ENCODE measurements around the gene SMAD7. TPM values are rescaled to one million over a fixed set of nuclear protein-coding genes. Genes with fewer than 3 reads are reported as not detected.

Gene SMAD7
- total RNA-seq, 2 donors from 2014 or later = 14.9 to 21.7 TPM

DNA sequence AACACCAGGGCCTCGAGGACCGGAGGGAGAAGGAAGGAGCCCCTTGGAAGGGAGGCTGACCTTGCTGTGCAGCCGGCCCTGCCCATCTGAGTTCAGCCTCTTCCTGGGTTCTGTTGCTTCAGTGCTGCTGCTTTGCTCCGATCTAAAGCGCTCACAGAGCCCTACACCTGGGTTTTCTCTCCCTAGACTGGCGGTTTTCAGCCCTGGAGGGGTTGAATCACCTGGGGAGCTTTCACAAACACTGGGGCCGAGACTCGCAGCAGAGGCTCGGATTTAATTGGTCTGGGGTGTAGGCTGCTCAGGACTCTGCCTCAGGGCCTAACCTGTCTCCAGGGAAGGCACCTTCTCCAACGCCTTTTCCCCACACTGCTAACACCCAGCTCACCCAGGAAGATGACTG is 40.9 kb upstream of the SMAD7 start:
- no peaks in the 10 kb centered on the region for H3K36me3 Mint-ChIP-seq (ENCODE audit: insufficient read depth in 2 of 2)
- peaks cover 10% of the 10 kb centered on the region for H3K27me3 Mint-ChIP-seq (ENCODE audit: low read depth)
- H3K4me3 Mint-ChIP-seq = no peak overlapping the region
- DNase-seq (no peak), ATAC-seq (replicated peaks in 1 of 2) (no peak)
- H3K9me3 Mint-ChIP-seq = no peaks in the 10 kb centered on the region
- peaks cover 3% of the 10 kb centered on the region for H3K4me1 Mint-ChIP-seq (ENCODE audit: low read depth)
- no peak overlapping the region for H3K27ac Mint-ChIP-seq

DNA sequence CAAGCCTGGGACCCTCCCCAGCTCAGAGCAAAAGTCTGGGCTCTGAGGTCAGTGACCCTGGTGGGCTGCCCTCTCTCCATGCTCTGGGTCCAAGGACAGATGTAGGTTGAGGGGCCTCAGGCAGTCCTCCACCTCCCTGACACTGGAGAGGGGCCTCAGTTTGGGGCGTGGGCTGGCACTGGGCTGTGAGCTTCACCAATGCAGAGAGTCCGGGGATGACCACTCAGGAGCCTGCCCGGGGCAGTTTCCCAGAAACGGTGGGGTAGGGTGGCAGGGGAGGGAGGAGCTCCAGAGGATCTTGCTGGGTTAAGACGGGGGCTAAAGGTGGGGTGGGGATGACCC is 40.5 kb upstream of the SMAD7 start:
- peaks cover 10% of the 10 kb centered on the region for H3K27me3 Mint-ChIP-seq (ENCODE audit: low read depth)
- ATAC-seq (replicated peaks in 1 of 2) (no peak), DNase-seq (no peak)
- no peak overlapping the region for H3K4me3 Mint-ChIP-seq
- H3K4me1 Mint-ChIP-seq (ENCODE audit: low read depth) = no peaks in the 10 kb centered on the region
- no peaks in the 10 kb centered on the region for H3K36me3 Mint-ChIP-seq (ENCODE audit: insufficient read depth in 2 of 2)
- no peaks in the 10 kb centered on the region for H3K9me3 Mint-ChIP-seq
- no peak overlapping the region for H3K27ac Mint-ChIP-seq

DNA sequence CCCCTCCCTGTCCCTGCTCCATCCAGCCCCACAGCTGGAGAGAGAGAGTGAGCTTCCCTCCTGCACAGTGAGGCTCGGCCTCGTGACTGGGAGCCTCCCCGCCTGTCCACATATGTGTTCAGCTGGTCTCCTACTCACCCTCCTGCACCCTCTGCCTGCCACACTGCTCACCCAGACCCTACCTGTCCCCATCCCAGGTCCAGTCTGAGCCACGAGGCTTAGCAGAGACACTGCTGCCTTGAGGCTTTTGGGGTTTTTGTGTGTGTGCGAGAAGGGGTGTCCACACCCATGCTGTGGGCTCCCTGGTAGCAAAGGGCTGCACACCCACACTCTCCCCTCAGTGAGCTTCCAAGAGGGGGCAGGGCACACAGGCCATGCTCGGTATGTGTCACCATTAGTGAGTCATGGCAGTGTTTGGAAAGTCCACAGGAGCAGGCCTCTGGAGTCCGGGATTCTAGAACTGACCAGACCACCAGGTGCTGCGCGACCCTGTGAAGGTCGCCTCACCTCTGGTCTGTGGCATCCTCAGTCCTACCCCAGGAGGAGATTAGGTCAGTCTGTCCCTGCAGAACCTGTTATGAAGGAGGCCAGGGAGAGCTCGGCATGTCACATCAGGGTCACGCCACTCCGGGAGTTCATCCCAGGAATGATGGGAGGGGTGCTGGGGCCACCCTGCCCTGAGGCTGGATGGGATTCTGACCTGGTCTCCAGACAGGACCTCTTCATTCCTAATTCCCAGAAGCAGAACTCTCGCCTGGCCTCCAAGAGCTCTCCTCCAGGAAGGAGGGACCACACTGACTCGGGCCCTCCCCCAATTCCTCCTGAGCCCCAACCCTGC is 39.9 kb upstream of the SMAD7 start:
- no peaks in the 10 kb centered on the region for H3K9me3 Mint-ChIP-seq
- H3K27me3 Mint-ChIP-seq (ENCODE audit: low read depth) = peaks cover 10% of the 10 kb centered on the region
- H3K4me1 Mint-ChIP-seq (ENCODE audit: low read depth) = no peaks in the 10 kb centered on the region
- DNase-seq (no peak), ATAC-seq (replicated peaks in 1 of 2) (no peak)
- H3K27ac Mint-ChIP-seq = no peak overlapping the region
- H3K36me3 Mint-ChIP-seq (ENCODE audit: insufficient read depth in 2 of 2) = no peaks in the 10 kb centered on the region
- H3K4me3 Mint-ChIP-seq = no peak overlapping the region

DNA sequence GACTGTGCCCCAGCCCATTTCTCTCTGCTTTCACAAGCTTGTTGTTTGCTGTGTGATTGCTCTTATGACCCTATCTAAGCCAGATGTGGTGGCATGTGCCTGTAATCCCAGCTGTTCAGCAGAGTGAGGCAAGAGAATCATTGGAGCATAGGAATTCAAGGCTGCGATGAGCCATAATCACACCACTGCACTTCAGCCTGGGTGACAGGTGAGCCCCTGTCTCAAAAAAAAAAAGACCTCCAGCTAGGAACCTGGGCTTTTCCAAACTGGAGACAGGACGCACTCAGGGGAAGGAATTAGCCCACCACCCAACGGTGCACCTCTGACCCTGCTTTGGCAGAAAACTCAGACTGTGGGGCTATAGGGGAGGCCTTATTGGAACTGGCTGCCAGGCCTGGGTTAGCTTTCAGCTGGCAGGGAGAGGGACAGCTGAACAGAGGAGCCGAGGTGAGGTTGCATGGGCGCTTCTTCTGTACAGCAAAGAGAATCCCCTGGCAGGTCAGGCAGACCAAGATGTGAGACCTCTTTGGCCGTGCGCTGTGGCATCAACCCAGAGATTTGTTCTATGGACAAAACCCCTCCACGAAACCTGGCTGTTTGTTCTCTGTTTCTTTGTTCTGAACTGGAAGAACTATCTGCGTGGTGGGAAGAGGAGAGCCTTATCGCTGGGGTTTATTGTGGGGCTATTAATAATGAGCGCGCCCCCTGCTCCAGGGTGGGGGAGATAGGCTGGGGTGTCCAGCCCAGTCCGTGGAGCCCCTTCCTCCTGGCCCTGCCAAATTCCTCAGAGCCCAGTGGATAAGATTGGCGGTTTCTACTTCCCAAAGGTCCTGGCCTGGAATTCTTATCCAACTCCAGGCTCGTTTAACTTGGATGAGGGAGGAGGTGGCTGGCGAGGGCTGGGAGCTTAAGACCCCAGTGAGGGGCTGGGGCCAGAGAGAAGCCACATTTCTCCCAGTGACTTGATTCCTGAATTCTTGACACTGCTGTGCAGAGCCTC is 38.8 kb upstream of the SMAD7 start:
- Mint-ChIP-seq H3K36me3 (ENCODE audit: insufficient read depth in 2 of 2) (no peaks in the 10 kb centered on the region), H3K4me1 (ENCODE audit: low read depth) (no peaks in the 10 kb centered on the region), H3K9me3 (no peaks in the 10 kb centered on the region), H3K27me3 (ENCODE audit: low read depth) (peaks cover 10% of the 10 kb centered on the region), H3K27ac (no peak overlapping the region), H3K4me3 (no peak overlapping the region)
- ATAC-seq (replicated peaks in 1 of 2) (no peak), DNase-seq (no peak)

DNA sequence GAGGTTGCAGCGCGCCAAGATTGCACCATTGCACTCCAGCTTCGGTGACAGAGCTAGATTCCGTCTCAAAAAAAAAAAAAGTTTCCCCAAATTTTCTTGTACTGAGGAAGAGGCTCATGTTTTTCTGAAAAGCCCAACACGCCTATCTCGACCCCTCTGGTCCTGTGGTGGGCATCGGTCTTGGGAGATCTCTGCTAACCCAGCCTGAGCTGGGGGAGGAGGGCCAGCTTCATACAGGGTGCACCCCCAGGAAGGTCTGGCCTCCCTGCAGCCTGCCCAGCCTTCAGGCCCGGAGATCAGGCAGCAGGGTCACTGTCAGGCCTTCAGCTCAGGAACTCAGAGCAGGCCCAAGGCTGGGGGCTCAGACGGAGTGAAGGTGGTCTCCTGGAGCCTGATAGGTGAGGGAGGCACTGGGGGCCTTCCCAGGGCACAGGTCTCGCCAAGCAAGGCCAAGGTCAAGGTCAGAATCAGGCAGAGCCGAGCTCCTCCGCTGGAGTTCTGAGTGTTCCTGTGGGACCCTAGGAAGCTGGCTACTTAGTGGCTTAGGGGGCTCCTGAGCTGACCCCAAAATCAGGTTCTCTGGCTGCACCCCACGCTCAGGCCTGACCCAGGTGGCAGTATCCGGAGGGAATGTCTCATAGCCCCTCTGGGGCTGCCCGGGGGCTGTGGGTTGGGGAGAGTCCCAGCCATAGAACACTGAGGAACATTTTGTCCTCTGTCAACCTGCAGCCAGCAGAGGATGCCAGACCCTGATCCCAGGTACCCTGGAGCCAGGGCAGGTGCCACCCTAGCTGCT is 37.9 kb upstream of the SMAD7 start:
- H3K36me3 Mint-ChIP-seq (ENCODE audit: insufficient read depth in 2 of 2) = no peaks in the 10 kb centered on the region
- no peaks in the 10 kb centered on the region for H3K9me3 Mint-ChIP-seq
- H3K27ac Mint-ChIP-seq = no peak overlapping the region
- ATAC-seq (replicated peaks in 1 of 2) (no peak), DNase-seq (no peak)
- no peak overlapping the region for H3K4me3 Mint-ChIP-seq
- H3K27me3 Mint-ChIP-seq (ENCODE audit: low read depth) = peaks cover 10% of the 10 kb centered on the region
- no peaks in the 10 kb centered on the region for H3K4me1 Mint-ChIP-seq (ENCODE audit: low read depth)

DNA sequence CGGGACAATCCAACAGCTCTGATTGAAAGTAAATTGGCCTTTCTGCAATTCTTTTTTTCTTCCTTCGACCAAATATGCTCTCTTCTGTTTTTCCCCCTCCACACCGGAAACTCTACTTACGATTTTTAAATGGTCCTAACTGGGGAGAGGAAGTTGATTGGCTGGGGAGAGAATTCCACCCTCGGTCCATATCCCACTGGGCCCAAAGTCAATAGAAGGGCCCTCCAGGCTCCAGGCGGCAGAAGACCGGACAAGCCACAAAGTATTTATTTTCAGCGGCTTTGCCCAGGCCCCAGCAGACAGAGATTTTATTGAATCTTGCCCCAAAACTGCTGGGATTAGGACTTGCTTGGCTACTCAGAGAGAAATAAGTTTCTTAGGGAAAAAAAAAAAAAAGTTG is 37.1 kb upstream of the SMAD7 start:
- Mint-ChIP-seq H3K9me3 (no peaks in the 10 kb centered on the region), H3K27me3 (ENCODE audit: low read depth) (peaks cover 5% of the 10 kb centered on the region), H3K27ac (no peak overlapping the region), H3K36me3 (ENCODE audit: insufficient read depth in 2 of 2) (no peaks in the 10 kb centered on the region), H3K4me1 (ENCODE audit: low read depth) (no peaks in the 10 kb centered on the region), H3K4me3 (no peak overlapping the region)
- ATAC-seq (replicated peaks in 1 of 2) (no peak), DNase-seq (no peak)

DNA sequence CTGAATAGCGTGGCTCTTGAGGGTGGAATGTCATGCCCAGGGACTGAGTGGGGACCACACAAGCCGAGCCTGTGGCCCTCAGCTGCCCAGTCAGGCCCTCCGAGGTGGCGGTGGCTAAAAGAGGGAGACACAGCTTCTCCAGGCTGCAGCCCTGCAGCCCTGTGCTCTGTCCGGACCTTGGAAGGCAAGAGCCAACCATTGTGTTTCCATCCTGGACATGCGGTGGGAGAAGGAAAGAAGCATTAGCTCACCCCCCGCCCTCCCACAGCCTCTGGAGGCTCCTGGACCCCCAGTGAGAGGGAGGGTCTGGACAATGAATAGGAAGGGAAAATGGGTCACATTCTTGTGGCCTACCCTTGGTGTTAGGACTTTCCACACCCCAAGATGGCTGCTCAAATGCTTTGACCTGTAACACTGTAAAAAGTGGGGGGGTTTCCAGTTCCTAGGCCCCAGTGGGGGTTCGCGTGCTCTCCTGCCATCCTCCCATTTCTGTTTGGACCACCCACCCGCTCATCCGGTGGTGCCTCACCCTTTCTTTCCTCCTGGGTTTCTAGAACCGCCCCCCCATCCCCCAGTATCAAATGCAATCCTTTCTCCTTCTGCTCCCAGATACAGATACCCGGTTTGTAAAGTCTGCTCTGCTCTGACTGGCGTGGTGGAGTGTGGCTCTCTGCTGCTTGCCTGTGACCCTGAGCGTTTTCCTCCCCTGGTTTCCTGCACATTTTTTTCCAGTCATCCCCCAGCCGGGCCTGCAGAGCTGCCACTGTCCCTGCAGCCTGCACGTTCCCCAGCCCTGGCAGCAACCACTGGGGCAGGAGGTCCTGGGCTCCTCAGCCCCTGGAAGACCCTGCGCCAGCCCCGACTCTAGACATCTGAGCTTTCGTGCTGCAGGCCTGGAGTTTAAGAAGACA is 36.3 kb upstream of the SMAD7 start:
- DNase-seq (no peak), ATAC-seq (replicated peaks in 1 of 2) (no peak)
- no peaks in the 10 kb centered on the region for H3K4me1 Mint-ChIP-seq (ENCODE audit: low read depth)
- H3K9me3 Mint-ChIP-seq = no peaks in the 10 kb centered on the region
- no peak overlapping the region for H3K27ac Mint-ChIP-seq
- peaks cover 5% of the 10 kb centered on the region for H3K27me3 Mint-ChIP-seq (ENCODE audit: low read depth)
- H3K36me3 Mint-ChIP-seq (ENCODE audit: insufficient read depth in 2 of 2) = no peaks in the 10 kb centered on the region
- no peak overlapping the region for H3K4me3 Mint-ChIP-seq

DNA sequence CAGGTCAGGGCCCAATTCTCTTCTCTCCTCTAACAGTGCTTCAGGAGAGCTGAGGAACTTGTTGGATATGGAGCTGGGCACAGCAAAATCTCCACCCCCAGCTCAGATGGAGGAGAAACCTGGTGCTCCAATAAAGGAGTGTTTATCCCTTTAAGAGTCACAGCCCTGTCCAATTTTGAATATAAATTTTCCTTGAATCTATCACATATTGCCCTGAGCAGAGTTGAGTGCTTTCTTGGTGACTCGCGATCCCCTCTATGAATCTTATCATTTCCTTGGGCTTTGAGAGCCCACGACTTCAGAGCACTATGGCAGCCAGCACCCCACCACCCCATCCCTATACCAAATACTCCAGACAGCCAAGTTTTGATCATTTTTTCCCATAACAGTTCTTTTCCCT is 34.4 kb upstream of the SMAD7 start:
- H3K27ac Mint-ChIP-seq = no peak overlapping the region
- no peak overlapping the region for H3K4me3 Mint-ChIP-seq
- no peaks in the 10 kb centered on the region for H3K9me3 Mint-ChIP-seq
- ATAC-seq (replicated peaks in 1 of 2) (no peak), DNase-seq (no peak)
- peaks cover 13% of the 10 kb centered on the region for H3K27me3 Mint-ChIP-seq (ENCODE audit: low read depth)
- no peaks in the 10 kb centered on the region for H3K36me3 Mint-ChIP-seq (ENCODE audit: insufficient read depth in 2 of 2)
- peaks cover 1% of the 10 kb centered on the region for H3K4me1 Mint-ChIP-seq (ENCODE audit: low read depth)

DNA sequence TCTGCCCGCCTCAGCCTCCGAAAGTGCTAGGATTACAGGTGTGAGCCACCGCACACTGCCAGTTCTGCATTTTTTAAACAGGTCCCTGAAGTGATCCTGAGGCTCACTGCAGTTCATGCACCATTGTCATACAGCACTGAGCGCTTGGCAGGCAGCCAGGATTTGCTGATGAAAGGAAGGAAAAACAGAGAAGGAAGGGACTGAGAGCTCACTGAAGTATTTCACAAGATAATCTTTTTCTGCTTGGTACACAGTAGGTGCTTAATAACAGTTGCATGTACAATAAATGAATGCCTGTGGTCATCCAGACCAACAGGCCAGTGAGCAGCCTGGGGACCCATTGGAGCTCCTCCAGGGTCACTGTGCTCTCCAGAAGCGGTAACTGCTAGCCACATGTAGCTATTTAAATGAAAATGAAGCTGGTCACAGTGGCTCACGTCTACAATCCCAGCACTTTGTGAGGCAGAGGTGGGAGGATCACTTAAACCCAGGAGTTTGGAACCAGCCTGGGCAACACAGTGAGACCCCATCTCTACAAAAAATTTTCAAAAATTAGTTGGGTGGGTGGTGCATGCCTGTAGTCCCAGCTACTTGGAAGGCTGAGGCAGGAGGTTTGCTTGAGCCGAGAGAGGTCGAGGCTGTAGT is 33.1 kb upstream of the SMAD7 start:
- DNase-seq (no peak), ATAC-seq (replicated peaks in 1 of 2) (no peak)
- Mint-ChIP-seq H3K9me3 (no peaks in the 10 kb centered on the region), H3K27ac (no peak overlapping the region), H3K27me3 (ENCODE audit: low read depth) (peaks cover 25% of the 10 kb centered on the region), H3K4me1 (ENCODE audit: low read depth) (peaks cover 14% of the 10 kb centered on the region), H3K36me3 (ENCODE audit: insufficient read depth in 2 of 2) (no peaks in the 10 kb centered on the region), H3K4me3 (no peak overlapping the region)

DNA sequence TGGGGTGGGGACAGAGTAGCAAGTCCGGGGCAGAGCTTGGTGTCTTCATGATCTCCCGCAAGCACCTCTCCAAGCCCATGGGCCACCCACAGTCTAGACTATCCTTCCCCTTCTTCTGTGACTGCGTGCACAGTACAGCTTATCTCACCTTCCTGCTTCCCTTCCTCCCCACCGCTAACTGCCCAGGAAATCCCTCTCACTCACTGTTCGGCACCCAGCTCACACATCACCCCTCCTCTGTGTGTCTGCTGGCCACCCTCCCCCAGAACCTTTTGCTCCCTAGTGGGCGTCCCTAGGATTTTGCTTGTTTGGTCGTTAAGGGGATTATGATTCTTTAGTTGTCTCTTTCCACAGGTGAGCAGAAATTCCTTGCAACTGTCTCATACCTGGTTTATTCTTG is 31.5 kb upstream of the SMAD7 start:
- H3K36me3 Mint-ChIP-seq (ENCODE audit: insufficient read depth in 2 of 2) = no peaks in the 10 kb centered on the region
- no peak for ATAC-seq (replicated peaks in 1 of 2)
- DNase-seq = no peak
- peaks cover 14% of the 10 kb centered on the region for H3K4me1 Mint-ChIP-seq (ENCODE audit: low read depth)
- H3K27ac Mint-ChIP-seq = no peak overlapping the region
- no peaks in the 10 kb centered on the region for H3K9me3 Mint-ChIP-seq
- H3K27me3 Mint-ChIP-seq (ENCODE audit: low read depth) = peaks cover 26% of the 10 kb centered on the region
- H3K4me3 Mint-ChIP-seq = no peak overlapping the region

DNA sequence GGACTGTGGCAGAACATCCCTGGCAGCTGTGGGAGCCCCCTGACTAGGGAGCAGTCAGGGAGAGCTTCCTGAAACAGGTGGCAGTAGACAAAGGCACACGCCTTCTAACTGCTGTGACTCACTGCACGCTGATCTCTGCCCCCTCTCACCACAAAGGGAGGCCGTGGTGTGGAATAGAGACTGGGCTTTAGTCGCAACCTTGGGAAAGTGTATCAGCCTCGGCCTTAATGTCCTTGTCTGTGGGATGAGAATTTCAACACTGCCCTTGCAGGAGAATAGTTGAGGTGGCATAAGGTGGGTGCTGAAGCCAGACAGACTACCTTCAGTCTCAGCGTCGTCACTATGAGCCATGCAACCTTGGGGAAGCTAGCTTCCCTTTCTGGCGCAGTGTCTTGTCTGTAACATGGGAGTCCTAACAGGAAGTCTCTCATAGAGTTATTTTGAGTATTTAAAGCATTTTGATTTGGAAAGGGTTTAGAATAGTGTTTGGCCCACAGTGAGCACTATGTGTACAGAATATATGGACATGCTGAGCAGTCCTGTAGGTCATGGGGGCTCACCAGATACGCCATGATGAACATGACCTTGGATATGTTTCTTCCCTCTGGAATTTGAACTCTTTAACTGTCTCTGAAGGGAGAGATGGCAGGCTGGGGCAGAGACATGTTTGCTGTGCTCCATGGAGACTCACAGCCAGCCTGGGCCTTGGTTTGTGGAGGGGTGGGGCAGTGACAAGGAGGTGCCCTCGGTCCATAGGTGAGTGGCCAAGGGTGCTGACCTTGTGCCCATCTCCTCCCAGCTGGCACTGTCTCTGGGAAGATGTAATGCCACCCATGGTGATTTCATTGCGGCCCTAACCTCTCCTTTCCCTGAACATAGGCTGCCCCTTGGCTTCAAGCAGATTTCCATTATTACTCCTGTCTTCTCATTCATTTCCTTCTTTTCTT is 29.5 kb upstream of the SMAD7 start:
- no peak for DNase-seq
- Mint-ChIP-seq H3K27me3 (ENCODE audit: low read depth) (peaks cover 35% of the 10 kb centered on the region), H3K4me1 (ENCODE audit: low read depth) (peaks cover 20% of the 10 kb centered on the region), H3K9me3 (no peaks in the 10 kb centered on the region), H3K36me3 (ENCODE audit: insufficient read depth in 2 of 2) (no peaks in the 10 kb centered on the region), H3K4me3 (no peak overlapping the region), H3K27ac (no peak overlapping the region)
- no peak for ATAC-seq (replicated peaks in 1 of 2)
